Measurements from ENCODE around the gene RGS7.

DNA sequence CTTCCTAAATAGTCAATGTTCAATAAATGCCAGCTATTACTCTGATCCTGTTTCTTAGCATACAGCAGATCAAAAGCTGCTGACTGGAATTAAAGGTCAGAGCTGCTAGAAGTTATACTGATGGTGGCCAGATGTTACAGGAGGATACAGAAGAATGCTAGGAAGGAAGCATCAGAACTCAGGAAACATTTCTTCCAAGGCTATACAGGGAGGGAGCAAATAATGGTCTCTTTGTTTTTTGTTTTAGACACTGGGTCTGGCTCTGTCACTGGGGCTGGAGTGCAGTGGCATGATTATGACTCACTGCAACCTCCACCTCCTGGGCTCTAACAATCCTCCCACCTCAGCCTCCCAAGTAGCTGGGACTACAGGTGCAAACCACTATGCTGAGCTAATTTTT is 175.5 kb downstream of the RGS7 start:
- TF ChIP-seq CTCF (optimal IDR thresholded peaks at IDR 0.05 in 1 of 3, IDR thresholded peaks at IDR 0.05 in 1 of 3, conservative IDR thresholded peaks at IDR 0.05 in 1 of 3; ENCODE audit: extremely low read depth in 1 of 3, insufficient read depth in 2 of 3, low read length in 3 of 3): no peak
- no peak for TF ChIP-seq EZH2 (IDR thresholded peaks at IDR 0.05; ENCODE audit: low read length)

All from keratinocyte (primary cell).